HL-60/S4 treated with retinoic acid at 250 ng/mL for 4 days and 3 days (cell line): Measurements from ENCODE around the gene PGPEP1.
"Not testable (repeated sequence)": the region's sequence is repeated elsewhere in the genome, so short reads cannot be mapped to it uniquely, and the experiment has no call there.

Experiments used
- in situ Hi-C: fragments of 300-500 bp; cut with MboI; formaldehyde crosslinking; loops from 2 replicates; pipeline ENCODE4 v1.7.0; 2022; ENCODE audit warnings: low sequenced_read_pairs

PGPEP1 gene

DNA sequence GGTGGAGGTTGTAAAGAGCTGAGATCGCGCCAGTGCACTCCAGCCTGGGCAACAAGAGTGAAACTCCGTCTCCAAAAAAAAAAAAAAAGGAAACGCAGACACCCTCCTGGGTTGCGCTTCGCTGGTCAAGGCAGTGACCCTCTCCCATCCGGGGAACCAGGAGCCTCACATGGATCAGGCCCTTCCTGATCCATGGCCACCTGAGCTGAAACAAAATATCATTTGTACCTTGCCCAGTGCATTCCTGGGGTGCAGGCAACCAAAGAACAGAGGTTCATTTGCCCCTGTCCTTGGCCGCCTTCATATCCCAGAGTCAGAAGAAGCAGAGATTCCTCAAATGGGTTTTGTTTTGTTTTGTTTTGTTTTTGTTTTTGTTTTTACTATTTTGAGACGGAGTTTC is 9.5 kb upstream of the PGPEP1 start:
- in situ Hi-C loops = no loop called here

- in situ Hi-C loops = no loop called here
Observed at GRCh38 chr19:18332917-18333530, 7.4 kb upstream of the PGPEP1 start.

- in situ Hi-C loops = no loop called here
Observed at GRCh38 chr19:18333680-18334079, 6.7 kb upstream of the PGPEP1 start.

DNA sequence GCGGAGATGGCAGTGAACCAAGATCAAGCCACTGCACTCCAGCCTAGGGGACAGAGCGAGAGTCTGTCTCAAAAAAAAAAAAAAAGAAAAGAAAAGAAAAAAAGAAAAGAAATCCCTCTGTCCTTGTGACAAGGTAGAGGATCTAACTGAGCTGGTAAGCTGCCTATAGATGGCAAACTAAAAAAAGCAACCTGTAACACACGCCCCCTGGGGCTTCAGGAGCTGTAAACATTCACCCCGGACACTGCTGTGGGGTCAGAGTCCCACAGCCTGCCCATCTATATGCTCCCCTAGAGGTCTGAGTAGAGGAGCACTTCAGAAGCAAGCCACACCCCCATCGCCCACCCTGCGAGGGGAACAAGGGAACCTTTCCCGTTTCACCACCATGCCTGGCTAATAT is 4.3 kb upstream of the PGPEP1 start:
- in situ Hi-C loops = no loop called here

- in situ Hi-C loops = no loop called here
Observed at GRCh38 chr19:18338541-18338940, 1.9 kb upstream of the PGPEP1 start.

DNA sequence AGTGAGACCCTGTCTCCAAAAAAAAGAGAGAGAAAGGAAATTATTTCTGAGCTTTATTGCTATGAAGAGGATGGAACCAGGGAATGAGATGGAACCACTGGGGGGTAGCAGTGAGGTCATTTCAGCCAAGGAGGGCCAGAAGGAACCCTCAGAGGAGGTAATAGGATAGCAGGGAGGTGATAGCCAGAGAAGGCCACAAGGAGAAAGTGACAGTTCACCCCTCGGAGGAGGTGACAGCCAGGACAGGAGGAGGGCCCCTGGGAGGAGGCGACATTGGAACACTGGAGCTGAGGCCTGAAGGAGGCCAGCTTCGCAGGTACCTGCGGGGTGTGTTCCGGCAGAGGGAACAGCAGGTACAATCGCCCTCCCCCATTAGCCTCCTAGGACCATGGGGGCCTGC is 675 bp upstream of the PGPEP1 start:
- in situ Hi-C loops = no loop called here

GRCh38 chr19:18340990-18341868 is 831 bp downstream of the PGPEP1 start:
- in situ Hi-C loops = no loop called here

- in situ Hi-C loops = no loop called here
Observed at GRCh38 chr19:18342090-18342632, 1.8 kb downstream of the PGPEP1 start.

DNA sequence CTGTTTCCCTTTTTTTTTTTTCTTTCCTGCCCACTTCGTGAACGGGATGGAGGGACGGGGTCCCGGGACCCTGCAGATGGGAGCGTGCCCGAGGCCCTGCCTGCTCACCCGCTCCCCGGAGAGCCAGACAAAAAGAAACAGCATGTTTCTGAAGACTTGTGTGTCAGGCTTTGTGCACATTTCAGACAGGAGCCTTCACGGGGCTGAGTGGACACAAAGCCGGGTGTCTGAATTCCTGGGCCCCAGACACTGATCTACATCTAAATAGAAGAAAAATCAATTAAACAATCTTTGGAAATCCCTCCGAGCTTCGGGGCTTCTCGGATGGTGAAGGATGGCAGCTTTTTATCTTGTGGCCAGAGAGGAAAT is 4.2 kb downstream of the PGPEP1 start:
- in situ Hi-C loops = no loop called here

DNA sequence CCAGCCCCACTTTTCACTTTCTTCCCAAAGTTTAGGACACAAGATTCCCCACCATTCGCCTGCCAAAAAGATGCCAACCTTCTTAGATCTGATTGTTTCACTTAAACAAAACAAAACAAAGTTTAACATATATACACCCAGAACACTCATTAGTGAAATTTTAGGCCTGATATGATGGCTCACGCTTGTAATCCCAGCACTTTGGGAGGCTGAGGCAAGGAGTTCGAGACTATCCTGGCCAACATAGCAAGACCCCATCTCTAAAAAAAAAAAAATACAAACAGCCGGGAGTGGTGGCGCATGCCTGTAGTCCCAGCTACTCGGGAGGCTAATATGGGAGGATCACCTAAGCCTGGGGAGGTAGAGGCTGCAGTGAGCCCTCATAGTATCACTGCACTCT is 4.9 kb downstream of the PGPEP1 start:
- in situ Hi-C loops = no loop called here

DNA sequence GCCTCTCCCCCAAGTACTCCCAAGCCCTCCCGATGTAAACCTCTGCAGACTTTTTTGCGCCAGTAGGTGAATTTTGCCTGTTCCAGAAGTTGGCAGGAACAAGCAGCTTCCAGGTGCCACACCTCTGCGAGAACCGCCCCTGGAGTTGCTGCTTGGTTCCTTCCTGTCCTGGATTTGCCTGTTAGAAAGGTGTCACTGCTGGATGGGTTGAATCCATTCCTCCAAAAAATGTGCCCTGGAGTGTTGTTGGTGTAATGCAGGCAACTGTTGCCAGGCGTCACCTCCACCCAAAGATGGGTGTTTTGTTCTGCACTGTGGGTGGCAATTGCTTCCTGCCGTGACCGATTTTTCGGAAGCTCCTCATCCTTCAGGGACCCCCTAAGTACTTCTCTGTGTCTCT is 5.7 kb downstream of the PGPEP1 start:
- in situ Hi-C loops = no loop called here

DNA sequence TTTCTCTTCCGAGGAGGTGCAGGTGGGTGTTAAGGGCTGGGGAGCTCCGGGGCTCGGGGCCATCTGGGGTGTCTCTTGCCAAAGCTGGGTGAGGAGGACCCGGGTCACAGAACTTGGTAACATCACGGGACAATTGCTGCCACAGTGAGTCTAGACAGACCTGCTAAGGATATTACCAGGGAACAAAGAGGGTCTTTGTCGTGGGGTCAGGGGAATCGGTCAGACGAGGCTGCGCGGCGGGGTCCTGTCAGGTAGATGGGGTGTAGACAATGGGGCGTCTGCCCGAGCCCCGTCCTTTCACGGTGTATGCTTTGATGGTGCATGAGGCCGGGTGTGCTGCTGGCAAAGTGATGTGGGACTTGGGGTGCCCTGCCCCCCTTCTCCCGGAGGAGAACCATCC is 7.8 kb downstream of the PGPEP1 start:
- in situ Hi-C loops = no loop called here

DNA sequence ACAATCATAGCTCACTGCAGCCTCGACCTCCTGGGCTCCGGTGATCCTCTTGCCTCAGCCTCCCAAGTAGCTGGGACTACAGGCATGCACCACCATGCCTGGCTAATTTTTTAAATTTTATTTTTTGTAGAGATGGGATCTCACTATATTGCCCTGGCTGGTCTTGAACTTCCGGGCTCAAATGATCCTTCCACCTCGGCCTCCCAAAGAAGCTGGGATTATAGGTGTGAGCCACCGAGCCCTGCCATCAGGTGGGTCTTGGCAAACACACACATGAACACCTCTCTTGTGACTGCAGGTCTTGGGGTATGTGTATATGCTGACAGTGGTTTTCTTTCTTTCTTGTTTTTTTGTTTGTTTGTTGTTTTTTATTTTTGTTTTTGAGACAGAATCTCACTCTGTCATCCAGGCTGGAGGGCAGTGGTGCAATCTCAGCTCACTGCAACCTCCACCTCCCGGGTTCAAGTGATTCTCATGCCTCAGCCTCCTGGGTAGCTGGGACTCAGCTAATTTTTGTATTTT is 8.5 kb downstream of the PGPEP1 start:
- in situ Hi-C loops = not testable (repeated sequence)

DNA sequence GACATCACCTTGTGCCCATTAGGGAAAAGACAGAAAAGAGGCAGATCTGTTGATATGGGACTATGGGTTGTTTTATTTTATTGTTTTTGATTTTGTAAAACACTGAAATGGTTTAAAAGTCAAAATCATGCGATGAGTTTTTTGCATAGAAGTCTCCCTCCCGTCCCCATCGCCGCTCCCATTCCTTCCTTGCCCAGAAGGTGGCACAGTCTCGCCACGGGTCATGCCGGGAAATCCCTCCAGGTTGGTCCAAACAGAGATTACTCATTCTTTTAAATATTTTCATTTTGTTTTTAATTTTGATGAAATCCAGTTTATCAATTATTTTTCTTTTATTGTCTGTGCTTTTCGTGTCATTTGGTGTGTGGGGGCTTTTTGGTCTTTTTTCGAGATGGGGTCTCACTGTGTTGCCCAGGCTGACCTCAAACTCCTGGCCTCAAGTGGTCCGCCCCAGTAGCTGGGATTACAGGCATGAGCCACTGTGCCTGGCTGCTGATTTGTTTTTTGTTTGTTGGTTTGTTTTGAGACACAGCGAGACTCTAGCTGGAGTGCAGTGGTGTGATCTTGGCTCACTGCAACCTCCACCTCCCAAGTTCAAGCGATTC is 9.2 kb downstream of the PGPEP1 start:
- in situ Hi-C loops = no loop called here

DNA sequence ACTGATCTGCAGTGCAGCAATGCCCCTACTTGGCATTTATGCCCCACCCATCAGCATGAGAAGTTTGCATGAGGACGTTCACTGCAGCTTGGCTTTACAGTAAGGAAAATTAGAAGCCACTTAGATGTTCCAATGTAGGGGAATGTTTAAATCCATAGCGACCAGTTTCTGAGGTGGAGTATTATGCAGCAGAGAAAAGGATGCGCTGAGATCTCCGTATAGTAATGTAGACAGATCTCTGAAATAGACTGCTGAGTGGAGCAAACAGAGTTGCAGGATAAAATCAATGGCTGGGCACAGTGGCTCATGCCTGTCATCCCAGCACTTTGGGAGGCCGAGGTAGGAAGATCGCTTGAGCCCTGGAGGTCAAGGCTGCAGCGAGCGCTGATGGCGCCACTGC is 10.1 kb downstream of the PGPEP1 start:
- in situ Hi-C loops = no loop called here

DNA sequence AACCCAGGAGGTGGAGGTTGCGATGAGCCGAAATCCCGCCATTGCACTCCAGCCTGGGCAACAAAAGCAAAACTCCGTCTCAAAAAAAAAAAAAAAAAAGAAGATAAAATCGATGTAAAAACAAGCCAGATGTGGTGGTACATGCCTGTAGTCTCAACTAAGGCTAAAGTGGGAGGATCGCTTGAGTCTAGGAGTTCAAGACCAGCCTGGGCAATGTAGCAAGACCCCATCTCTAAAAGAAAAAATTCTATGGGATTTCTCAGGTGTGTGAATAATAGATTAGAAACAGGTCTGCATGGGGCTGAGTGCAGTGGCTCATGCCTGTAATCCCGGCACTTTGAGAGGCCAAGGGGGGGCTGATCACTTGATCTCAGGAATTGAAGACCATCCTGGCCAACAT is 11.1 kb downstream of the PGPEP1 start:
- in situ Hi-C loops = no loop called here

- in situ Hi-C loops = no loop called here
Observed at GRCh38 chr19:18353378-18354005, 13.1 kb downstream of the PGPEP1 start.

- in situ Hi-C loops = not testable (repeated sequence)
Observed at GRCh38 chr19:18354743-18355142, 14.3 kb downstream of the PGPEP1 start.

GRCh38 chr19:18357041-18357440 is 16.6 kb downstream of the PGPEP1 start:
- in situ Hi-C loops = no loop called here

GRCh38 chr19:18361646-18362045 is 21.2 kb downstream of the PGPEP1 start:
- in situ Hi-C loops = no loop called here

DNA sequence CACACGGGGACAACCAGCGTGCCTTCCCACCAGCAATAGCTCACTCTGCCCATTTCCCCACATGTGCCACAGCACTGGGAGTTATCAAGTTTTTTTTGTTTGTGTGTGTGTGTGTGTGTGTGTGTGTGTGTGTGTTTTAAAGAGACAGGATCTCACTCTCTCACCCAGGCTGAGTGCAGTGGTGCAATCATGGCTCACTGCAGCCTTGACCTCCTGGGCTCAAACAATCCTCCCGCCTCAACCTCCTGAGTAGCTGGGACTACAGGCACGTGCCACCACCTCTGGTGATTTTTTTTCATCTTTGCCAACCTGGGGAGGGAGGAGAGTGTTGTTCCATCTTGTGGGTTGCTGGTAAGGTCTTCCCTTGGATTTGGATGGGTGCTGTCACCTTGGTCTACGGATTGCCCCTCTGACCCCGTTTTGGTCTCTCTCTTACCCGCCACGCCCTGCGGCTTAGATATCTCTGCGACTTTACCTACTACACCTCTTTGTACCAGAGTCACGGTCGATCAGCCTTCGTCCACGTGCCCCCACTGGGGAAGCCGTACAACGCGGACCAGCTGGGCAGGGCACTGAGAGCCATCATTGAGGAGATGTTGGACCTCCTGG is 22.6 kb downstream of the PGPEP1 start:
- in situ Hi-C loops = no loop called here
